Karpas-422 (cell line): ENCODE results near the gene PRR15L. TPM values are rescaled to one million over a fixed set of nuclear protein-coding genes. Genes with fewer than 3 reads are reported as not detected.
"Not testable (repeated sequence)": the region's sequence is repeated elsewhere in the genome, so short reads cannot be mapped to it uniquely, and the experiment has no call there.

Experiments
- DNase-seq: peaks from one replicate; pipeline ENCODE4 v3.0.0-alpha.2; 2015
- H2AFZ ChIP-seq: fragments of 200-600 bp; sonication (generic); 2 replicates; pipeline ENCODE4 v1.6.1; 2014; ENCODE audit warnings: antibody characterized with exemption, low read length, mixed read lengths
- H3K27ac ChIP-seq: fragments of 200-600 bp; sonication (generic); 2 replicates; pipeline ENCODE4 v1.5.1; 2014; ENCODE audit warnings: mild to moderate bottlenecking, low read length, moderate library complexity
- H3K27me3 ChIP-seq: fragments of 200-600 bp; sonication (generic); 2 replicates; pipeline ENCODE4 v1.6.1; 2014; ENCODE audit warnings: low read length, mixed read lengths
- H3K36me3 ChIP-seq: fragments of 200-600 bp; sonication (generic); 2 replicates; pipeline ENCODE4 v1.6.1; 2014; ENCODE audit warnings: low read length, mixed read lengths; ENCODE audit not compliant: insufficient read depth
- H3K4me1 ChIP-seq: fragments of 200-600 bp; sonication (generic); 2 replicates; pipeline ENCODE4 v1.6.1; 2014; ENCODE audit warnings: mild to moderate bottlenecking, low read length, mixed read lengths
- H3K4me2 ChIP-seq: fragments of 200-600 bp; sonication (generic); 2 replicates; pipeline ENCODE4 v1.6.1; 2014; ENCODE audit warnings: low read length, low read depth, mild to moderate bottlenecking; ENCODE audit not compliant: poor library complexity, severe bottlenecking
- H3K4me3 ChIP-seq: fragments of 200-600 bp; sonication (generic); 2 replicates; pipeline ENCODE4 v1.5.1; 2014; ENCODE audit warnings: mild to moderate bottlenecking, antibody characterized with exemption, low read length, mixed read lengths
- H3K79me2 ChIP-seq: fragments of 200-600 bp; sonication (generic); 2 replicates; pipeline ENCODE4 v1.6.1; 2014; ENCODE audit warnings: mild to moderate bottlenecking, low read length, mixed read lengths
- H3K9ac ChIP-seq: fragments of 200-600 bp; sonication (generic); 2 replicates; pipeline ENCODE4 v1.6.0; 2014; ENCODE audit warnings: low read length
- H3K9me2 ChIP-seq: fragments of 200-600 bp; sonication (generic), shearing (Covaris generic); replicated peaks from 2 replicates; pipeline ENCODE4 v1.6.0; 2014; ENCODE audit warnings: mild to moderate bottlenecking, low read length, moderate library complexity; ENCODE audit not compliant: insufficient read depth
- H3K9me3 ChIP-seq: fragments of 300-700, 200-600 bp; sonication (generic); 2 replicates; pipeline ENCODE4 v1.6.1; 2014; ENCODE audit warnings: low read length, mixed read lengths
- H4K20me1 ChIP-seq: fragments of 200-600 bp; sonication (generic); 2 replicates; pipeline ENCODE4 v1.6.1; 2014; ENCODE audit warnings: mild to moderate bottlenecking, antibody characterized with exemption, low read length, low read depth; ENCODE audit not compliant: insufficient read depth
- total RNA-seq: library from RNA; depleted of rRNA; stranded (reverse); fragments of >200 nt; shearing (Covaris generic); gene quantifications from 2 replicates; pipeline ENCODE4 v1.2.3, GENCODE V29; 2014; ENCODE audit warnings: low replicate concordance

Gene PRR15L
- total RNA-seq, 1 experiment from 2014 or later: 0.97 TPM

- H3K27ac ChIP-seq: no peak overlapping the region
- no peak overlapping the region for H2AFZ ChIP-seq
- no peaks in the 10 kb centered on the region for H4K20me1 ChIP-seq
- no peaks in the 10 kb centered on the region for H3K9me2 ChIP-seq
- no peaks in the 10 kb centered on the region for H3K9me3 ChIP-seq
- H3K4me1 ChIP-seq: no peaks in the 10 kb centered on the region
- no peaks in the 10 kb centered on the region for H3K27me3 ChIP-seq
- H3K36me3 ChIP-seq: no peaks in the 10 kb centered on the region
- H3K9ac ChIP-seq: no peak overlapping the region
- no peaks in the 10 kb centered on the region for H3K79me2 ChIP-seq
- no peak overlapping the region for H3K4me3 ChIP-seq
- DNase-seq: no peak
- no peak overlapping the region for H3K4me2 ChIP-seq
These were observed 28.3 kb downstream of the PRR15L start for GRCh38 chr17:47929218-47930000.

GRCh38 chr17:47928415-47928814, 29.3 kb downstream of the PRR15L start:
- DNase-seq: no peak
- Histone ChIP-seq H3K9me3 (no peaks in the 10 kb centered on the region), H3K4me3 (no peak overlapping the region), H3K9ac (no peak overlapping the region), H3K79me2 (no peaks in the 10 kb centered on the region), H3K4me2 (no peak overlapping the region), H3K36me3 (no peaks in the 10 kb centered on the region), H4K20me1 (no peaks in the 10 kb centered on the region), H2AFZ (no peak overlapping the region), H3K27me3 (no peaks in the 10 kb centered on the region), H3K9me2 (no peaks in the 10 kb centered on the region), H3K4me1 (no peaks in the 10 kb centered on the region), H3K27ac (no peak overlapping the region)

GRCh38 chr17:47927821-47928400, 29.8 kb downstream of the PRR15L start:
- Histone ChIP-seq H3K27ac (no peak overlapping the region), H3K4me3 (no peak overlapping the region), H3K4me2 (no peak overlapping the region), H3K9ac (no peak overlapping the region), H3K27me3 (no peaks in the 10 kb centered on the region), H3K9me3 (no peaks in the 10 kb centered on the region), H3K36me3 (peaks cover 4% of the 10 kb centered on the region; the same call in 1 of the 2 replicates), H3K9me2 (no peaks in the 10 kb centered on the region), H3K79me2 (no peaks in the 10 kb centered on the region), H3K4me1 (no peaks in the 10 kb centered on the region), H2AFZ (no peak overlapping the region), H4K20me1 (no peaks in the 10 kb centered on the region)
- DNase-seq: no peak

- Histone ChIP-seq H3K4me2 (no peak overlapping the region), H2AFZ (no peak overlapping the region), H4K20me1 (no peaks in the 10 kb centered on the region), H3K79me2 (no peaks in the 10 kb centered on the region), H3K27me3 (no peaks in the 10 kb centered on the region), H3K36me3 (peaks cover 4% of the 10 kb centered on the region; the same call in 1 of the 2 replicates), H3K9me2 (no peaks in the 10 kb centered on the region), H3K4me3 (no peak overlapping the region), H3K9me3 (no peaks in the 10 kb centered on the region), H3K4me1 (no peaks in the 10 kb centered on the region), H3K9ac (no peak overlapping the region), H3K27ac (no peak overlapping the region)
- DNase-seq: no peak
These were observed 32.0 kb downstream of the PRR15L start for GRCh38 chr17:47925678-47925988.

GRCh38 chr17:47924785-47925677, 32.7 kb downstream of the PRR15L start:
- no peaks in the 10 kb centered on the region for H3K79me2 ChIP-seq
- H3K9ac ChIP-seq: no peak overlapping the region
- H4K20me1 ChIP-seq: no peaks in the 10 kb centered on the region
- H3K9me3 ChIP-seq: no peaks in the 10 kb centered on the region
- no peak overlapping the region for H2AFZ ChIP-seq
- no peak overlapping the region for H3K4me3 ChIP-seq
- no peak for DNase-seq
- H3K27ac ChIP-seq: no peak overlapping the region
- H3K9me2 ChIP-seq: no peaks in the 10 kb centered on the region
- no peaks in the 10 kb centered on the region for H3K4me1 ChIP-seq
- no peaks in the 10 kb centered on the region for H3K27me3 ChIP-seq
- H3K36me3 ChIP-seq: peaks cover 4% of the 10 kb centered on the region; the same call in 1 of the 2 replicates
- no peak overlapping the region for H3K4me2 ChIP-seq

GRCh38 chr17:47919889-47920288, 37.8 kb downstream of the PRR15L start:
- not testable (repeated sequence) for H3K4me3 ChIP-seq, H3K9me2 ChIP-seq, H2AFZ ChIP-seq, H3K27me3 ChIP-seq, H4K20me1 ChIP-seq, H3K9me3 ChIP-seq, H3K79me2 ChIP-seq, H3K27ac ChIP-seq, H3K4me1 ChIP-seq, H3K36me3 ChIP-seq, H3K9ac ChIP-seq, DNase-seq, H3K4me2 ChIP-seq

- no peak overlapping the region for H3K4me2 ChIP-seq
- H3K36me3 ChIP-seq: peaks cover 4% of the 10 kb centered on the region; the same call in 1 of the 2 replicates
- no peaks in the 10 kb centered on the region for H3K9me2 ChIP-seq
- H3K27me3 ChIP-seq: no peaks in the 10 kb centered on the region
- H3K9ac ChIP-seq: no peak overlapping the region
- no peaks in the 10 kb centered on the region for H3K4me1 ChIP-seq
- no peaks in the 10 kb centered on the region for H4K20me1 ChIP-seq
- DNase-seq: no peak
- H3K79me2 ChIP-seq: no peaks in the 10 kb centered on the region
- H3K9me3 ChIP-seq: no peaks in the 10 kb centered on the region
- no peak overlapping the region for H2AFZ ChIP-seq
- no peak overlapping the region for H3K27ac ChIP-seq
- no peak overlapping the region for H3K4me3 ChIP-seq
These were observed 38.7 kb downstream of the PRR15L start for GRCh38 chr17:47918991-47919390.

GRCh38 chr17:47918006-47918405, 39.7 kb downstream of the PRR15L start:
- DNase-seq: no peak
- no peak overlapping the region for H2AFZ ChIP-seq
- H3K4me3 ChIP-seq: no peak overlapping the region
- no peaks in the 10 kb centered on the region for H3K9me3 ChIP-seq
- H3K4me1 ChIP-seq: no peaks in the 10 kb centered on the region
- H3K9me2 ChIP-seq: no peaks in the 10 kb centered on the region
- no peaks in the 10 kb centered on the region for H3K27me3 ChIP-seq
- no peak overlapping the region for H3K9ac ChIP-seq
- 0 out of 2 replicates have a peak, but pooled peaks cover 2% of the 10 kb centered on the region for H3K79me2 ChIP-seq
- no peak overlapping the region for H3K4me2 ChIP-seq
- H3K27ac ChIP-seq: no peak overlapping the region
- no peaks in the 10 kb centered on the region for H4K20me1 ChIP-seq
- H3K36me3 ChIP-seq: peaks cover 1% of the 10 kb centered on the region; the same call in 1 of the 2 replicates
